Liver (tissue), 3 donors: ENCODE data around the gene FRYL.

Experiments used
- ATF3 ChIP-seq: IDR thresholded peaks from 2 replicates; pipeline ENCODE4 v1.6.1; 2016; ENCODE audit warnings: antibody characterized with exemption
- CTCF ChIP-seq: fragments of 150-350 bp; IDR thresholded peaks from 2 replicates; pipeline ENCODE4 v1.5.1; 2017; ENCODE audit warnings: improper control_type of control experiment, low read depth, low read length; ENCODE audit not compliant: missing input control
- FOXA1 ChIP-seq: IDR thresholded peaks from 2 replicates; pipeline ENCODE4 v1.6.1; 2016; ENCODE audit warnings: antibody characterized with exemption
- HNF4G ChIP-seq: IDR thresholded peaks from 2 replicates; pipeline ENCODE4 v1.6.1; 2016; ENCODE audit warnings: antibody characterized with exemption
- JUND ChIP-seq, 2 donors: IDR thresholded peaks; 2 replicates each; pipeline ENCODE4 v1.6.1; 2016; ENCODE audit warnings: antibody characterized with exemption in 2 of 2
- MAX ChIP-seq: IDR thresholded peaks from 2 replicates; pipeline ENCODE4 v1.6.1; 2016; ENCODE audit warnings: antibody characterized with exemption
- SP1 ChIP-seq: IDR thresholded peaks from 2 replicates; pipeline ENCODE4 v1.6.1; 2018; ENCODE audit warnings: antibody characterized with exemption, mild to moderate bottlenecking
- ZBTB33 ChIP-seq: IDR thresholded peaks from 2 replicates; pipeline ENCODE4 v1.6.1; 2016; ENCODE audit warnings: antibody characterized with exemption
- donor health status: healthy.
- donor health status: healthy.

- TF ChIP-seq CTCF (no peak), MAX (no peak), FOXA1 (no peak), ZBTB33 (no peak), ATF3 (no peak), HNF4G (no peak), SP1 (no peak), JUND (IDR thresholded peaks at IDR 0.05) (no peak)
Observed at GRCh38 chr4:48816971-48817370, 36.9 kb upstream of the FRYL start.
